GM21717 (cell line): ENCODE results near the gene SPRY4.
A peak's percentile ranks its signal among the peaks of the same experiment; 100 is the strongest.
"Not testable (repeated sequence)": the region's sequence is repeated elsewhere in the genome, so short reads cannot be mapped to it uniquely, and the experiment has no call there.

Source experiments
- ATAC-seq: cut with Tn5 transposase; IDR thresholded peaks from one replicate; pipeline ENCODE4 v1.9.1; 2021; ENCODE audit warnings: mild to moderate bottlenecking, moderate library complexity; ENCODE audit not compliant: unreplicated experiment

SPRY4 gene

DNA sequence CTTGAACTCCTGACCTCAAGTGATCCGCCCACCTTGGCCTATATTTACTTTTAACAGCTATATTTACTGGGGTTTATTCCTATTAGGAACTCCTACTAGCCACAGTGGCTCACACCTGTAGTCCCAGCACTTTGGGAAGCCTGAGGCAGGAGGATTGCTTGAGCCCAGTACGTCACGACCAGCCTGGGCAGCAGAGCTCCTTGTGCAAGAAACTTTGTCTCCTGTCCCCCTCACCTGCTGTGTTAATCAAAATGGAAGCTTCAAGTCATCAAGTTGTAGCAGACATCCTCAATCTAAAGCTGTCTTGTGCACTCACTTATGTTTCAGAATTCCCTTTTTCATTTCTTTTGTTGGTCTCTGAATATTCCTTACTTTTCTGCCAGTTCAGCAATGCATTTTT lies 15.0 kb upstream of the SPRY4 start:
- ATAC-seq, result no peak

DNA sequence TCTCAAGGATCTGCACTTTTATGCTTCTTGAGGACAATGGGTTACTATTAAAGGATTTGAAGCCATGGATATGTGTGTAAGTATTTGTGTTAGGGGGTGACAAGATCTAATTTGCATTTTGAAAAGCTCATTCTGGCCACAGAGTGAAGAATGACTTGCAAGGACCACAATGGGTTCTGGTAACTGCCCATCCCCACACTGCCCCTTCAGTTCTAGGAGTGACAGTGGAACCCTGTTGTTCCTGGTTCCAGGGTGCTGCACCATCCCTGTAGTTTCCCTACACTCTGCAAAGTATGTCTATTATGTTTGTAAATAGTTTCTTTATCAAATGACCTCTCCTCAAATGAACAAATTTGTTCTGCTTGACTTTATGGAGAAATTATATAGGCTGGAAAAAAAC lies 9.7 kb upstream of the SPRY4 start:
- ATAC-seq, result no peak

DNA sequence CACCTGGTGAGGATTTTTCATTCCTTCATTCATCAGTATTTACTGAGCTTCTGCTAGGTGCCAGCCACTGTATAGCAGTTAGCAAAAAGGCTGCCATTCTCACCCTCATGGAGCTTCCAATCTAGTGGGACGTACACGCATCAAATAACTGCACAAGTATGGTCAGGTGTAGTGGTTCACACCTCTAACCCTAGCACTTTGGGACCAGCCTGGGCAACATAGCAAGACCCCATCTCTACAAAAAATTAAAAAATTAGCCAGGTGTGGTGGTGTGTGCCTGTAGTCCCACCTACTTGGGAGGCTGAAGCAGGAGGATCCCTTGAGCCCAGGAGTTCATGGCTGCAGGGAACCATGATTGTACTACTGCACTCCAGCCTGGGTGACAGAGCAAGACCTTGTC lies 8.9 kb upstream of the SPRY4 start:
- not testable (repeated sequence) for ATAC-seq

DNA sequence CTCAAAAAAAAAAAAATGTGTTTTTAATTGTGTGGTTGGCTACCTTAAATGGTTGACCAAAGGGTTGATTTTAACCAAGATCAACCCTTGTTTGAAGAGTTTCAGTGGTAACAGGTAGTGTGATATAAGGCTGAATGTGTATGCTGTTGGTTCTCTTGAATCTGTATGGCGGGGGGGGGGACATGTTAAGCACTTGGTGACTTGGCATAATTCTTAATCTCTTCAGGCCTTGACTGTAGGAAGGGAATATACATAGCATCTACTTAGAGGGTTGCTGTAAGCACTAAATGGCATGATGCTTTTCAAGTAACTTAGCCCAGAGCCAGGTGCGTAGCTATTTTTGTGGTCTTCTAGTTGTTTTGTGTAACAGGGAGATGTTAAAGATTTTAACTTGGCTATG lies 5.6 kb upstream of the SPRY4 start:
- no peak for ATAC-seq

DNA sequence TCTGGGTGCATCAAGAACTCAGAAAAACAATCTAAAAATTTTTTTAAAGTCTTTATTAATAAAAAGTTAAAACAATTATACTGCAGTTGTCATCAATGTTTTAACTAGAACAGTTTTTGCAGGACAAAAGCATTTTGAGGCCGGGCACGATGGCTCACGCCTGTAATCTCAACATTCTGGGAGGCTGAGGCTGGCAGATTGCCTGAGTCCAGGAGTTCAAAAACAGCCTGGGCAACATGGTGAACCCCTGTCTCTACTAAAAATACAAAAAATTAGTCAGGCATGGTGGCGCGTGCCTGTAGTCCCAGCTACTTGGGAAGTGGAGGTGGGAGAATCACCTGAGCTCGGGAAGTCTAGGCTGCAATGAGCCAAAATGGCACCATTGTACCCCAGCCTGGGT lies 5.2 kb upstream of the SPRY4 start:
- no peak for ATAC-seq

DNA sequence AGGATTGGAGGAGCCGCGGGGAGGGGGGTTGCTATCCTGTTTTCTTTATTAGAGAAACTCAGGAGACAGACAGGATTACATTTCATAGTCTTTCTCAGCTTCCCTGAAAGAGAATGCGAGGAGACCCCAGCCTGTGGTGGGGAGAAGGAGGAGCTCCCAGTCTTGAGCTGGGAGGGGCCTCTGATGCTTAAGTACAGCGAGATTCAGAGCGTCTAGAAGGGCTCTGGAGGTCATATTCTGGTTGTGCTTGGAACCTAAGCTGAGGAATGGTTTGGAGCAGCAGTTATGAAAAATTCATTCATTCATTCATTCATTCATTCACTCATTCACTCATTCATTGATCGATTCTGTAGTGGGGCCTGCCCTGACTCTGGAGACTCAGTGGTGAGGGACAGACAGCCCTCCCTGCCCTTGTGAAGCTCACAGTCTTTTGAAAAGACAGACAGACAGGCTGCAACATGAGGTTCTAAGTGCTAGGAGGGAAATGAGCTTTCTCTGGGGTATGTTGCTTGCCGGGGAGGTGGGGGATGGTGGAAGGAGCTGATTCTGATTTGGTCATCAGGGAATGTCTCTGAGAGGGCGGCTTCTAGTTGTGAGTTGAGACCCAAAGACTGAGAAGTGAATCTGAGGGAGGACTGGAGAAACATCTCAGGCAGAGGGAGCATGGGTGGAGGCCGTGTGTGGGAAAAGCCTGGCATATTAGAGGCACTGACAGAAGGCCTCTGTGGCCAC lies 2.5 kb upstream of the SPRY4 start:
- no peak for ATAC-seq

DNA sequence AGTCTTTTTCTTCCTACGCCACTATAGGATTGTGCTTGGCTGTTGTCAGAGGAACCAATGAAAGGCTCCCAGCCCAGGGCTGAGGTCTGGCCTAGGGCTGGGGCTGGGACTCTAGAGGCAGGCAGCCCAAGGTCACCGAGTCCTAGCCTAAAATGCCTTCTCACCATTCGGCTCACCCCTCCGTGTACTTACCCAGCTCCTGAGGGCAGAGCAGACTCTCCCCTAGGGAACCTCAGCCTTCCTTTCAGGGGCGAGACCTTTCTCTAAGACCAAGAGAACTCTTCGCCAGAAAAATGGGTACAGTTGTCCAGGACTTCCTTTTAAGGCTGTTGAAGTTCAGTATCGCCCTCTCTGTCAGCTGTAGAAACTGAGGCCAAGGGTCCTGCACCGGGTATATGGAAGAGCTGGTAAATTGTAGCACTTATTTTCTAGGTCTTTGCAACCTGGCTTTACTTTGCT lies 1.7 kb upstream of the SPRY4 start:
- ATAC-seq, result no peak

DNA sequence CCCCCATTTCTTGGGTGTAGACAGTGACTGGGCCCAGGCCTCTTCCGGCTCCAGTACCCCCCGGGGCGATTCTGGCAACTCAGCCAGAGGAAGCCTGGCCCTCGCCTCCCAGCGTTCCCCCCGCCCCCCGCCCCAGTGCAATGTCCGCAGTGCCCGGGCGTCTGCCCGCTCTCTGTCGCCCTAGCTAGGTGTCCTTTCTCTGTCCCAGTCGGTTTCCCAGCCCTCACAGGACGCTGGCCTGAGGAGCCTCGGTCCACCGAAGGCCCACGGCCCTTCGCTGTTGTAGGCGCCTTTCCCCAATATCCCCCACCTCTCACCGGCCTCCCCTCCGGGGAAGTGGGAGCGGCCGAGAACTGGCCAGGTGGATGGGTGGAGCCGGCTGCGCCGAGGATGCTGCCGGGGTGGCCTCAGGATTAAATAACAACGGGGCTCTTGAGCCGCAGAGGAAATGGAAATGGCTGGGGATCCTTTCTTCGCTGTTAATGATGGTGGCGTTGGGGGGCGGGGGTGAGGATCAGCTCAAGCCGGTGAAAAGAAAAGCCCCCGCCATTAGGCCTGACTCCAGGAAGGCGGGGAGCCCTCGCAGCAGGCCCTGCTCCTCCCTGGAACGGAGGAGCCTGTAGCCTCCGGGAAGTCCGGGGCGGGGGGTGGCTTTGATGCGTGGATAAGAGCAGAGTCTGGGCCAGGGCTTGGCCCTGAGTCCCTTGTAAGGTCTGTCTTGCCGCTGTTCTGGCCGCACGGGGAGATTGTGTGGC lies 1.1 kb upstream of the SPRY4 start:
- no peak for ATAC-seq

DNA sequence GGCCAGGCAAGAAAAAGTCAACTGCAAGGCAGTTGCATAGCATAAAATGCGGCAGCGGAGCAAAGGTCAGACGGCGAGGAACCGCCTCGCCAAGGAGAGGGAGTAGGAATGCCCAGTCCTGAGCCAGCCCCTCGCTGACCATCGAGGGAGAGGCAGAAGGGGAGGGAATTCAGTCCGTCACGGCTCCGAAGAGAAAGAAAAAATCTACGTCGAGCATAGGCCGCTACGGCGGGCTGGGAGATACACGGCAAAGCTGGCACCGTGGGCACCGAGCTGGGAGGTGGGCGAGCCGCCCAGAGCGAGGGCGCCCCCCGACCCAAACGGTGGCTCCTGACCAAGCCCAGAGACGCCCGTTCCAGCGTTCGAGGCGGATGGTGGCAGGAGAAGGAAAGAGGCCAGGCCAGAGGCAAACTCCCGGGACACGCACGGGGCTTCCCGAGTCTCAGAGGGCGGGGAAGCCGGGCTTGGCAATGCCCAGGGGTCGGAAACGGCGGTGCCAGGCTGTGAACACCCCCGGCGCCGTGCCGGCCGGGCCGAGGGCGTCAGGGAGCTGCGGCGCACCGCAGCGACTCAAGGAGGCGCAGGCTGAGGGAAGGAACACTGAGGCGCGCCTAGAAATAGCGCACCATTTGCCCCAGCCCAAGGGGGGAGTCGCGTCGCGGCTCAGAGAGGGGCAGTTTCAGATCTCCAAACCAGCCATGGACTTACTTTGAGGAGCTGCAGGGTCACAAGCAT lies 518 bp downstream of the SPRY4 start:
- ATAC-seq, result peak; percentile 43

DNA sequence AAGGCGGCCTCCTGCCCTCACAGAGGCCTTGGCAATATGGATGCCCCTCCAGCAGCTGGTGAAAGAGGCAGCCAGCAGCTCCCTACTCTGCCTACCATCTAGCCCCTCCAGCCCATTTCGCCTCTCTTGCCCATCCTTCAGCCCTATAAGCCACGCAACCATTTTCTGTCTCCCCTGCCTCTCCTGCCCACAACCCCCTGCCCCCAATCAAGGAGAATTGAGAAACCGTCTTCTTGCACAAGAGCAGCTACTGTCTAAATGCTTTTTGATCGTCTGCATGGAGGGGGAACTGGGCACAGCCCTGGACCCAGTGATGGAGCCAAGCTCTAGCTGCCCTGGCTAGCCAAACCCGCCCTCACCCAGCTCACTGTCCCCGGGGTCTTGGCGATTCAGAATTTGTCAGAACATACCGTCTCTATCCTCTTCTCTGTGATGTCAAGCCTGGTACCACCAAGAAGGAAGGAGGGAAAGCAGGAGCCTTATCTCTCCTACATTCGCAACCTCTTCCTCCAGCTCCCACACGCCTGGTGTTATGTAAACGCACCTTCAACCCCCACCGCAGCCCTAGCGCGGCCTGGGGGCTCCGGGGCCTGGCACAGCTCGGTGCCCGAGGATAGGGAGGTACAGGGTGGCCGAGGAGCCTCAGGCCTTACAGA lies 1.2 kb downstream of the SPRY4 start:
- no peak for ATAC-seq

DNA sequence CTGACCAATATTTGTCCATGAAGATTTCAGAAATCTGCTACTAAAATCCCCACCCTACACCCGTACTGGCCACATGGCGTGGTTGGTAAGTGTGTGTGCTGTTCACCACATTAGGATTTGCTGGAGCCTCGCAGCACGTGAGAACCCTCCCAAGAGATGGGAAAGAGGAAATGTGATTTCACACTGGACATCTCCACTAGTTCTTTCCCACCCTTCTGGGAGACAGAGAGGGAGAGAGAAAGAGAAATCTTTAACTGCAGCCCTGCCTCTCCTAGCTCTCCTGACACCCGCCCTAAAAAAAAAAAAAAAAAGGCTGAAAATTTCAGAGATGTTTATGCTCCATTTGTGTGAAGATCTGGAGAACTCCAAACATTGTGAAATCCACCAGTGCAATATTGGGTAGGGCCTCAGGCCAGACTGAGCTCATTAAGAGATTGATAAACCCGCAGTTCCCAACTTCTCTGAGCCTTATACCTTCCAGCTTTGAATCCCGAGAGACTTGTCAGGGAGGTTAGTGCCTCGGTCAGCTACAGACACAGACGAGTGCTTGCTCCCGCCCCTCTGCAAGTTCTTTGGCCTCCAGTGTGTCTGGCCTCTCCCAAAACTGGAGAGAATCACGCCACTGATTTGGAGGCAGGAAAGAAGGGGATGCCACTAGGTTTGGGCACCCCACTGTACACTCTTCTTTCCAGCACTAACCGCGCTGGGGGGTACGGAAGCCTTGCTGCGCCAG lies 1.9 kb downstream of the SPRY4 start:
- no peak for ATAC-seq

DNA sequence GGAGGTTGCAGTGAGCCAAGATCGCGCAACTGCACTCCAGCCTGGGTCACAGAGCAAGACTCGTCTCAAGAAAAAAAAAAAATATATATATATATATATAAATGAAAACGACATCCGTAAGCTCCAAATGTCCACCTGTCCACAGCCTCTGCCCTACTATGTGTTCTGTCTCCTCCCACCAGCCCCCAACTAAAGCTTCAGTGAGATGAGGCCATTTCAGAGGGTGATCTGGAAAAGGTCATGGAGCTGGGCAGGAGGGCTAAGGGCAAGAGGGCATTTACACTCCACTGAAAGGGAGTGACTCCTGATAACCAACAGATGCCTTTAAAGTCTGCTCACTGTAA lies 2.4 kb downstream of the SPRY4 start:
- no peak for ATAC-seq

DNA sequence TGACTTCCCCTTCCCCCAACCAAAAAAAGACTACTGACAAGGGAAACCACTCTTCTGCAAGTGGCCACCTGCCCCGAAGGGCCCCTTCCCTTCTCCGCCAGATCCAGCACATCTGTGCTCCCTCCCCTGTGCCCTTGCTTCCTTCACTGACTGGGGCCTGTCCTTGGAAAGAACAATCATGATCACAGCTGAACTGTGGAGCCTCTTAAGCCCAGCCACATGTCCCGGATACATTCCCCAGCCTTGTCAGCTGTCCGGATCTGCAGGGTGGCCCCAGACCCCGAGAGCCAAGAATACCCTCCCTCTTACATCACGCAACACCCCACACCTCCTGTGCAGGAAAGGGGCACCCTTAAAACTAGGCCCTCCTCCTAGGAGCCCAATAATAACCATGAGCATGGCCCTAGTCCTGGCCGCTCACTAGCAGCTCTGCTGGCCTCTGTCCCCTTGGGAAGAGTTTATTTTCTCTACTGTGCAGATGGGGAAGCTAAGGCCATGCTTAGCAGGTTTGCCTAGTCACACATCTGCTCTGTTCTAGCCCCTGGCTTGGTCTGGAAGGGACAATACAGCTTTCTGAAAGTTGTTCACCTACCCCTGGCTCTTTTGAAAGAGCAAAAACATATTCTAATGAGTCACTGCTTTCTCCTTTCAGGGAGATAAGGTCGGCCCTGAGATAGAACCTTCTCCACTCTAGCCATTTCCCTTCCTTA lies 3.8 kb downstream of the SPRY4 start:
- no peak for ATAC-seq

DNA sequence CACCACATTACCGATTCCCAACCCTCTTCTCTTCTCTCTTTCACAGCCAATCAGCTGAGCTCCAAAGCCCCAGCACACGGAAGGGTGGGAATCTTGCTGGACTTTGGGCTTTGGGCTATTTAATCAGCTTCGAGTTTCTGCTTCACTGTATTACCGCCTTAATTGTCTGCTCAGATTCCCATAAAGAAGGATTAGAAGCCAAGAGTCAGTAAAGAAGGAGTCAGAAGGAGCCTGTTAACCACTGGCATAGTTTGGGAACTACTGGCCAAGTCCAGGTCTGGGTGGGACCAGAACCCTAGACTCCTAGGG lies 4.4 kb downstream of the SPRY4 start:
- no peak for ATAC-seq

DNA sequence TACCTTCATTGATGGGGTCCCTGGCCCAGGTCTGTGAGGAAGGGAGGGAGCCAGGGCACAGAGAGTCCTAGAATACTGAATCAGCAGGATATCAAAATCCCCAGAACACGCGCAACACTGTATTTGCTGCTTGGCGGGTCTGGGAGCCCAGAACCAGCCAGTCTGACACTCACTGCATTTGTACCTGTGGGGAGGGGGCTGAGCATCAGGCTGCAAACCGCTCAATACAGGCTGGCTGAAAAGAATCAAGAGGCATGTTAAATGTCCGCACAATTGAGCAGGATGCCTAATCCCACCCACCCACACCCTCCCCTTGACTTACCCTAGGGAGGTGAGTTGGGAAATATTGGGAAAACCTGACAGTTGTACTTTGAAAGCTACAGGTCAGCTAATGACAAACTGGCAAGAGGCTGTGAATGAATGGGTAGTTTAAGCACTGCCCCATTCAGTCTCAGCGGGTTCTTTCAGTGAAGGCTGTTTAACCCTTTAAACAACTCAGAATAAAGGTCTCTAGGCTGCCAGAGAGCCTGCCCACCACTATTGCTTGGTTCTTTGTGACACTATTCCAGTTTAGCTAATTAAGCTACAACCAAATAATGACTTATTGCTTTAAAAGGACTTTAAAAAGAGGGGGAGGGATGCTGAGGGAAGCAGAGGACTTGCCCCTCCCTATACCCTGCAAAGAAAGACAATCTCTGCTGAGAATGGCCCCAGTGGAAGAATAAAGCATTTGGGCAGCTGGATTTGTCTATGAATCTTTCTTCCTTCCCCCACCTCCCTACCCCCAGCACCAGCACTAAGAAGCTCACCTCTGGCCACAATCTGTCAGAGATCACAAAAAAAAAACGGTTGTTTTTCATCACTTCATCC lies 5.0 kb downstream of the SPRY4 start:
- no peak for ATAC-seq

DNA sequence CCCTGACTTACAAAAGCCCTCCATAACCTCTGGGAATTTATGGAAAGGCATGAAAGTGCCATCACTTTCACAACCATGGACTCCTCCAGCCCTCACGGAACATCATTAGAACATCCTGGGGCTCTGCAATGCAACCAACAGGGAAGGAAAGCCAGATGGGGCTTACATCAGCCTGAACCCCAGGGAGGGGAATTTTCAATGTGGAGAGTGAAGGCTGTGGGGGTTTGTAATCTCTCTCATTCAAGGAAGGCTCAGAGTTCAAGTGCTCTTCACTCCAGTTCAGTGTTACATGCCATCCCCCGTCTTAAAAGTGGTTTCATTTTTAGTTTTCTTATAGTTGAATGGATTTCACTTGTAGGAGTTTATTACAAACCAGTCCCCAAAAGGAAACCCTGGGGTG lies 5.7 kb downstream of the SPRY4 start:
- ATAC-seq, result no peak

DNA sequence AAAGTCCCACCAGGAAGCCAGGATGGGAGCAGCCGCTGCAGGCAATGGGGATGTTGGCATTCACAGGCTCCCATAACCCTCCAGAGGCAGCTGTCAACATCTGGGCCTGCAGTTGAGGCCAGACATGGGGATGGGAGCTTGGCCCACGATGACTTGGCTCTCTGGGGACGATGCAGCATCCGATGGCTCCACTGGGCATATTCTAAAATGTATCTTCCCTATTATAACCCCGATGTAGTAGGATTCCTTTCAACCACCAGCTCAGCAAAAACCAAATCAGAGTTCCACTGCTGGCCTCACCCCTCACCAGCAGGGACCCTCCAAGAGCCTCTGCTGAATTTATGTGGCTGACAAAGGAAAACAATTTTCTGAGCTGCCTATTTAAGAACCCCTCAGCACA lies 7.1 kb downstream of the SPRY4 start:
- no peak for ATAC-seq

DNA sequence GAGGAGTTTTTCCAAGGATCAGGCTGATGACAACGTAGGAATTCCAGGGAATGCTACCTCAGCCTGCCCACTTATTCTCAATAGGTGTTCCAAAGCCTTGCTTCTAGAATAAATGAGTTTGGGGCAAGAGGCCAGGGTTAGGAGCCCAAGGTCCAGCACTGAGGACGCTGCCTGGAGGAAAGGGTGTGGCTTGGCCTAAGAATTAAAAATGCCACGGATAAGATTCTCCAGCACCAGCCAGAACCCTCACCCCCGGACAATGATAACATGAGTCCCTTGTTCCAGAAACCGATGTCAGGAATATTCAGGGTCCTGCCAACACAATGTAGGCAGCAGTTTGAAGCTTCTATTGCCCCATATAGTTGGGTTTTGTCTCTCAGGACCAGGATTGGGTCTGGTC lies 7.6 kb downstream of the SPRY4 start:
- ATAC-seq, result no peak

DNA sequence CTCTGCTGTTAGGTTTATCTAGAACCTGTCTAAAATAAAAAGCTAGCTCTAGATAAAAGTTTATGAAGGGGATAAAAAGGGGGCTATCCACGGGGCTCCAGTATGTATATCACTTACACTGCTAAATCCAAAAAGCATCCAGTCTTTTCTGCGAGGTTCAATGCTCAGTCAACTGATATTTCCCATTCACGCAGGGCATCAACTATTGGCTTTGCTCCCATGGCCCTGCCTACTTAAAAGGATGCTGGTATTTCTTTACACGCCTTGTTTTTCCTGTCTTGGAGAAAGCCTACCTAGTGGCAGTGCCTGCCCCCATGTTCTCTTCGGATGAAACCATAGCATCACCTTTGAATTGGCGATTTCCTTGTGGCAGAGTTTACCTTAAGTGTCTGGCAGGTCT lies 8.1 kb downstream of the SPRY4 start:
- ATAC-seq, result no peak
